SHP77 (cell line): ENCODE results near the gene SLC51A.
"Not testable (repeated sequence)": the region's sequence is repeated elsewhere in the genome, so short reads cannot be mapped to it uniquely, and the experiment has no call there.

Experiments
- DNase-seq, 2 experiments: peaks; one replicate each; lab custom pipeline; 2025; lab: John Stamatoyannopoulos, UW

Gene SLC51A

DNA sequence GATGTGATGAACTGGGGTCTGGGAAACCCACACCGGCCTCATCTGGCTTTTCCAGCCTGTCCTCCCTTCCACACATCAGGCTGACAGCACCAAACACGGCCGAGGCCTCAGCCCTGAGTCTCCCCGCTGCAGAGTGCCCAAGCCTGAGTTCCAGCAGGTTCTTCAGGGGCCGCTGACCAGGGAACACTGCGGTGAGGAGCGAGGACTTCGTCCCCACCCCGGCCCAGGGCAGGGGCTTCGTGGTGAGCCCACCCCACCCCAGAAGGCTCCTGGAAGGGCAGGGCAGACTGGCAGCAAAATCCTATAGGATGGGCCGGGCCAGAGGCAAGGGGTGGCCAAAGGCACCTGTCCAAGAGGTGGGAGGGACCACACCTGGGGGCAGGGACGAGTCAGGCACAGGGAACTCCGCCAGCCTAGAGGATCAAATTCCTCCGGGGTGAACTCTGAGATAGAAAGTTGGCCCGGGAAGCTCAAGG is at the start of gene SLC51A:
TSS of gene SLC51A (plus strand) at position 446 of the 476 bp plus-strand sequence. CDS start 179 bp downstream, outside the sequence.
- no peak for DNase-seq

DNA sequence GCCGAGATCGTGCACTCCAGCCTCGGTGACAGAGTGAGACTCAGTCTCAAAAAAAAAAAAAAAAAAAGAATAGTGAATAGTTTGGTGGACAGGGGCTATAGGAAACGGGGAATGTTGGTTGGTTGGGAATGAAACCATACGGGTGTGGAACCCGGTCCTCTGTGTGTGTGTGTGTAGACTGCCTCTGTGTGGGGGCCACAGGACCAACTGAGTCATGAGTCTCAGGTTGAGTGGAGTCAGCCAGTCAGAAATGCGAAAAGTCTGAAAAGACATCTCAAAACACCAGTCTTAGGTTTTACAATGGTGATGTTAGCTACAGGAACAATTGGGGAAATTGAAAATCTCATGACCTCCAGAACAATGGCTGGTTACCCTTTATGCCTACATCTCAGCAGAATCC is 49.6 kb upstream of the SLC51A start:
- no peak for DNase-seq

DNA sequence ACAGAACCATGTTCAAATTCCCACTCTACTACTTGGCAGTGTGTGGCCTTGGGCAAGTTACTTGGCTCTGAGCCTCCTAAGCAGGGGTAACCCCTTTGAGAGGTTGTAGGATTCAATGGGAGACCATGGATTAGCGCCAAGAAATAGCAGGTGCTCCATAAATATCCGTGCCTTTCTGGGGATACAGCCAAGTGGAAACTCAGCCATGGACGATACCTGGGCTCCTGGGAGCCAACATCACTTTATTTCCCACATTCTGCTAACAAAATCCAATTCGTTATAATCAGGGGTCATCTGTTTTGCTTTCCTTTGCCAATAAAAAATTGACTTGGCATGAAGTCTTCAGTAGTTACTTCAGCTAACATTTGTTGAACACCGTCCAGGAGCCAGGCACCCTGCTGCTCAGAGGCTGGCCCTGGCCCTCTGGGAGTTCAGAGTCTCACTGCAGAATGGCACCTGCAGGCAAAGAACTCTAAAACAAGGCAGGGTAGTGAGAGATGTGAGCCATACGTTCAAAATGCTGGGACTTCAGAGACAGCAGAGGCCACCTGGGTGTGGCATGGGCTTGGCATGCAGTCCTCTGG is 47.4 kb upstream of the SLC51A start:
- DNase-seq, result no peak

DNA sequence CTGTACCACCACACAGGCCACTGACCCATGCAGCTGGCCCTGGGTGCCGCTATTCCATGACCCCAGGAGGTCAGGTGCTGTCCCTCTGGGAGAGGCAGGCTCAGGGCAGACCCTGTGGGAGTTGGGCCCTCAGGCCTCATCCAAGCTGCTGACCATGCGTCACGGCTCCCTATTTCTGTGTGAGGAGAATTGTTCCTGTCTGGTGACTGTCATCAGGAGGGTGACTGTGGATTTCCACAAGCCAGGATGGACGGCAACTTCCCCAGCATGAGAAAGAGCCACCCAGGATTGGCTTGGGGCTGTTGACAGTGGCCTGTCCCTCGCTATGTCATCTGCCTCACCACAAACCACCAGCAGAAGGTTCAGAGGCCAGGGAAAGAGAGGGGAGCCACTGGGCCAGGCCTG is 46.5 kb upstream of the SLC51A start:
- DNase-seq, result no peak

DNA sequence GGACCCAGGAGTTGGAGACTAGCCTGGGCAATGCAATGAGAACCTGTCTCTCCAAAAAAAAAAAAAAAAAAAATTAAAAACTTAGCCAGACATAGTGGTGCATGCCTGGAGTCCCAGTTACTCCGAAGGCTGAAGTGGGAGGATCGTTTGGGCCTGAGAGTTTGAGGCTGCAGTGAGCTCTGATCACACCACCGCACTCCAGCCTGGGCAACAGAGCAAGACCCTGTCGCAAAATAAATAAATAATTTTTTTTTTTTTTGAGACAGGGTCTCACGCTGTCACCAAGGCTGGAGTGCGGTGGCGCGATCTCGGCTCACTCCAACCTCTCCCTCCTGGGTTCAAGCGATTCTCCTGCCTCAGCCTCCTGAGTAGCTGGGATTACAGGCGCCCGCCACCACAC is 46.0 kb upstream of the SLC51A start:
- not testable (repeated sequence) for DNase-seq

DNA sequence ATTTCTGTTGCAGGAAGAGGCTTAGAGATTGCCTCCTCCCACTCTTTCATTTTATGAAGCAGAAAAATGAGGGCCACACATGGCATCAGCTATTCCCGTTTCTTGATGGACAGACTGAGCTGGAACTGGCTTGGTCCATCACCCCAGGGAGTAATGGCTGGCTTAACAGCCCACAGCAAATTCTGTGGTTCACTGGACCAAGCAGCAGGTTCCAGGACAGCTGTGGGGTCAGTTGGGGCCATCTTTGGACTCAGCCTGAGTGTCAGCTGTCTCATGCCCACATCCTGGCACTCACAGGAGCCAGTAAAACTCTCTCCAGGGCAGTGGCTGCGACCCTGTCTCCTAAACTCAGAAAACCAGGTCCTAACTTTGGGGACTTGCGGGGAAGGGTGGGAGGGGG is 41.7 kb upstream of the SLC51A start:
- no peak for DNase-seq

DNA sequence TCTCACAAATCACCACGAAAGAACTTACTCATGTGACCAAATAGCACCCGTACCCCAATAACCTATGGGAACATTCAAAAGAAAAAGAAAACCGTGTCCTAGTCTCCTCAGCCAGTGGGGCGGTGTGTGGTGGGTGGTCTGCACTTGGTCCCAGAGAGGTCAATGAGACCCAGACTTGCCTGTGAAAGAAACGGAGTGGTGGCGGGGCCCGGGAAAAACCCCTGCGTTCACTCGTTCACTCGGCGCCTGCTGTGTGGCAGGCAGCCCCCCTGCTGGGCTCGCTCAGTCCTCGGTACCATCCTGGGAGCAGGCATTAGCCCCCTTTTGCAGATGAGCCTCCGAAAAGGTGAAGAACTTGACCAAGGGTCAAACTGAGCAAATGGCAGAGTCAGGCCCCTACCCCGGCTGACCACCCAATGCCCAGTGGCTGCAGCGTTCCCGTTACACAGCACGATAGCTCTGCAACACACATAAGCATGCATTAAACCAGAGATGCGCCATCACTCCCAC is 41.2 kb upstream of the SLC51A start:
- no peak for DNase-seq

DNA sequence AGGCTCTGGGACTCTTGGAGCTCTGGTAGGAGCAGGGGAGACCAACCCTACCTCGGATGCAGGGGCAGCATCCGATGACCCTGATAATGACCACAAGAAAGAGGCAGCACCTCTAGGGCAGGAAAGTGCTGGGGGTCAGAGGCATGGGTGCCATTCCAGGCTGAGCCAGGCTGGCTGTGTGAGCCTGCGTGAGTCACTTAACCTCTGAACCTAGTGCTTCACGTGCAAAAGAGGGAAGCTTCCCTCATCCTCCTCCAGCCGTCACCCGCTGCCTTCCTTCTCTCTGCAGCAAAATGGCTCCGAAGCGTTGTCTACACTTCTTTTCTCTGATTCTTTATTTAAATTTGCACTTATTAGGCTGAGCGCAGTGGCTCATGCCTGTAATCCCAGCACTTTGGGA is 40.6 kb upstream of the SLC51A start:
- DNase-seq, result no peak

DNA sequence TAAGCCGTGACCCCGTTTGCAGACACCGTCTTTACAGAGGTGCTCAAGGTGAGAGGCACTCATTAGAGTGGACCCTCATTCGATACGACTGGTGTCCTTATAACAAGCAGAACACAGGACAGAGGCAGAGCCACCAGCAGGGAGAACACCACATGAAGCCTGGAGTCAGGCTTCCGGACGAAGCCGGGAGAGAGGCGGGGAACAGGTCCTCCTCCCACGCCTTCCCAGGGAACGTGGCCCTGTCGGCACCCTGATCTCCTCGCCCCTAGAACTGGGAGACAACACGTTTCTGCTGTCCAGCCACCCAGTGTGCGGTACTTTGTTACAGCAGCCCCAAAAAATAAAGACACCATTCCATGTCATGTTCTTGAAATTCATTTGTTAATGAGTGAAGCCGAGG is 38.8 kb upstream of the SLC51A start:
- no peak for DNase-seq

DNA sequence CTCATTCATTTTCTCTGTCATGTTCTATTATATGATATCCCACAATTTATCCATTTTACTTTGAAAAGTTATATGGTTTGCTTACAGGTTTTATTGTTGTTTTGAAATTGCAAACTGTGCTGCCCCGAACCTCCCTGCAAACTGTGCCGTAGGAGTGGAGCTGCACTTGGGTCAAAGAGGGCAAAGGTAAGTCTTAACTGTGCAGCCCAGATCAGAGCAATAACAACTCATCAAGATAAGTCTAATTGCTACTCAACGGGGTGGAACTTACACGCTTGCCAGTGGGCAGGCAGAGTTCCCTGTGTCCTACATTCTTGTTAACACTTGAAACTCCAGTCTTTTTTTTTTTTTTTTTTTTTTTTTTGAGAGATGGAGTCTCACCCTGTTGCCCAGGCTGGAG is 38.4 kb upstream of the SLC51A start:
- no peak for DNase-seq

DNA sequence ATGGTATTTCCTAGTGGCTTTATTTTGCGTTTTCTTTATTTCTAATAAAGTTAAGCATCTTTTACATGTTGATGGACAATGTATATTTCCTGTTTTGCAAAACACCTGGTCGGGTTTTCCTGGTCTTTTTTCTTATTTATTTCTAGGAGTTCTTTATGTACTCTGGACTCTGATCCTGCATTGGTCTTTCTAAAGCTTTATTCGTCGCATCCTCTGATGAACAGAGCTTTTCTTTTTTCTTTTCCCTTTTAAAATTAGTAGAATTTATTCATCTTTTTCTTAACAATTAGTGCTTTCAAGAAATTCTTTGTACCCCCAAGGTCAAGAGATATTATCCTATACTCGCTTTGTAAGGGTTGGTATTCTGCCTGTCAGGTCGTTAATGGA is 37.3 kb upstream of the SLC51A start:
- DNase-seq, result no peak

DNA sequence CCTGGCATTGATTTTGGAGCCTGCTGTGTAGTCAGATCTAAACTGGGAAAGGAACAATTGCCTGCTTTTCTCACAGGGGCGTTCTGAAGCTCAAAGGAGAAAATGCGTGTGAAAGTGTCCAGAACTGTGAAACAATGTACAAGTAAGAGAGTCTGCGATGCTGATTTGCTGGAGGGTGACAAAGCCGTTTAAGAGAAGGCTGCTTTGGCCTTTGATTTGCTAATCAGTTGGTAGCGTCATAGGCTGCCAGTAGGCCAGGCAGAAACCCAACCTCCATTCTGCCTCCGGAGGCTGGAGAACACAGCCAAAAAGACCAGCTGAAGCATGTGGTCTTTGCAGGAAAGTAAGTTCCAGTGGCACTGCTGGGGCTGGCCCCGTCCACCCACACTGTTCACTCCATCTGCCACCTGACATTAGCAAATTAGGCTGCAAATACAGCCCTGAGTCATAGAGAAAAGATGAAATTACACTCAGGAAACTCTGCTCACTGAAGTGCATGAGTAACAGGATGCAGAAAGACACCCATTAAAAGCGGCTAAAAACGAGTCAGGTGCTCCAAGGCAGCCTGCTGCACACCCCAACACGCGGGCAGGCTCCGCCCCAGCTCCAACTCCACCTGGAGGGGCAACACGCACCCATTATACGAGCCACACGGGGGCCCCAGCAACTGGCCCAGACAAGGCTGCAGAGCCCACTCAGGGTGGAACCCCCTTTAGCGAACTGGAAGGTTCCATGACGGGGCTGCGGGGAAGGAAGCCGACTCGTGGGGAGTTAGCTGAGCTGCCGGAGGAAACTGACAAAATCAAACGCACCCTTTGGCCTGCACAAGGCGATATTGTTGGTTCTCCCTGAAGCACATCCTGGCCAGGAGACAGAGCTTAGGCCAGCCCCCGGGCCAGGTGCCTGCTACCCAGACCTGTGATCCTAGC is 36.7 kb upstream of the SLC51A start:
- peak; percentile 21 to 47 for DNase-seq

DNA sequence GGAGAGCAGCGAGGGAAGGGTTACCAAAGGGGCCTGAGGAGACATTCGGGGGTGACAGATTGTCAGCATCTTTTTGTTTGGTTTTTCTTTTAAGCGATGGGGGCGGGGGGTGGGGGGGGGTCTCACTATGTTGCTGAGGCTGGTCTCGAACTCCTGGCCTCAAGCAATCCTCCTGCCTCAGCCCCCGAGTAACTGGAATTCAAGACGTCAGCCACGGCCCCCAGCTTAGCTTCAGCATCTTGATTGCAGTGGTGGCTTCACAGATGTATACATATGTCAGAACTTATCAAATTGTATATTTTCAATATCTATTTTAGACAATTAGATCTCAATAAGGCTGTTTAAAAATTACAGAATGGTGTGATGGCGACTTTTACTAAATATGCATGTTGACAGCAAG is 36.0 kb upstream of the SLC51A start:
- no peak for DNase-seq

DNA sequence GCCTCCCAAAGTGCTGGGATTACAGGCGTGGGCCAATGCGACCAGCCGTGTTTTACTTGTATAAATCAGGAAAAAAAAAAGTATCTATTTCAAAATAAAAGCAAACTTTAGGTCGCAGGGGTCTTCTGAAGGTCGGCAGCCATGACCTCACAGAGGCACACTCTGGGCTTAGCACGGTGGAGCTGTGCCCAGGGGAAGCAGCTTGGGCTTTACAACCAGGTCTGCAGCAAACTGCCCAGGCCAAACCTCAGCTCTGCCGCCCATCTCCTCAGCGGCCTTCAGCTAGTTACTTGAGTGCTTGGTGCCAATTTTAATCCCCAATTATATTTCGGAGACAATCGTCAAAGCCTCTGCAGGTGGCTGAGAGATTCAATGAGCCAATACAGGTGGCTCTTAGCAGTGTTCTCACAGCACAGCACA is 35.2 kb upstream of the SLC51A start:
- no peak for DNase-seq

DNA sequence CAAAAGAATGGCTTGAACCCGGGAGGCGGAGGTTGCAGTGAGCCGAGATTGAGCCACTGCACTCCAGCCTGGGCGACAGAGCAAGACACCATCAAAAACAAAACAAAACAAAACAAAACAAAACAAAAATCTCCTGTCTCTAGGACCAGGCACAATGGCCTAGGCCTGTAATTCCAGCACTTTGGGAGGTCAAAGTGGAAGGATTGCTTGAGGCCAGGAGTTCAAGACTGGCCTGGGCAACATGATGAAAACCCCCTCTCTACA is 32.2 kb upstream of the SLC51A start:
- DNase-seq, result not testable (repeated sequence)

DNA sequence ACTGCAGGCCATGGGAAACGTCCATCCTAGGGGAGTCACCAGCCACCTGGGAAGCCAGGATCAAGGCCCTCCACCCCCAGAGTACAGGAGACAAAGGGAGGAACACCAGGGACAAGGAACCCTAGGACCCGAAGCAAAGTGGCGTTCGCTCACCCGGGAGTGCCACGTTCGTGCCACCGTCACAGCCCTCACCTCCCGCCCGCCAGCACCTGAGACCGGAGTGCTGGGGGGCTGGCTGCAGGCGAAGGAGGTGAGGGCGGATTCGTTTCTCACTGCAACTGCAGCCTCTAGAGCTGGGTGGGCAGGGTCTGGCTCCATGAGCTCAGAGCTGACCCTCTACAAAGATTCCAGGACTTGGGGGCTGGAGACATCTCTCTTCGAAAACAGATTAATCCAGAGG is 31.5 kb upstream of the SLC51A start:
- no peak for DNase-seq

DNA sequence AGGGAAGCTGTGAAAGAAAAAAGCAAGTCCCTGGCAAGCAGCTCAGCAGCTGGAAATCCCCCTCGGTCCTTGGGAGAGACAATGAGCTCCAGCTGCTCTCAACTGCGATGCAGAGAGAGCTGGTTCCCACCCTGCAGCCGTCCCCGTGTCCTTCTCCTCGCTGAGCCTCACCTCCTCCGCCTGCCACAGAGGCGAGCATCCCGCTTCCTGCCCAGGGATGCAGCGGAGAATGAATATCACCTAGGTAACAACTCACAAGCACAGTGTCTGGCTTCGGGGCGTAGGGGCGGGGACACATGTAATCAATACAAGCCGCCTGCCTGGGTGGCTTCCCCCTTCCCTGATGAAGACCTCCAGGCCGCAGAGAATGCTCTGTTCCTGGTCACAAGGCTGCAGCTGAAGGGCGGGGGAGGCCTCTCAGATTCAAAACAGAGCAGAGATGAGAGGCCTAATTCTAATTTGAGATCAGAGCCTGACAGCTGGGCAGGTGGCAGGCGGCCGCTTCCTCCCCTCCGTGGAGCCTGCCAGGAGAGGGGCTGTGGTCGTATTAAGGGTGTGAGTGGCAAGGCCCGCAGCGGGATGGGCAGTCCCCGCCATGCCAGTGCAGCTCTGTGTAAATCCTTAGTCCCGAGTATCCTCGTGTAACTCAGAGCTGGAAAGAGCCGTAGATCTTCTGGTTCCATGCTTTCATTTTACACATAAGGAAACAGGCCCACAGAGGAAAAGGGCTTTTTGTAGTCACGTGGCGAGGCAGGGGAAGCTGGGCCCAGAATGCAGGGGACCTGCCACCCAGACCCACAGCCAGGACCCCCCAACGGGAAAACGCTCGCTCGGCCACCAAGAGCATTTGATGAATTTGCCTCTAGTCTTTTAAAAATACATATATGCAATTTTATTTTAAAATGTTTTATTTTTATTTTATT is 29.4 kb upstream of the SLC51A start:
- peak; percentile 33 to 39 for DNase-seq

DNA sequence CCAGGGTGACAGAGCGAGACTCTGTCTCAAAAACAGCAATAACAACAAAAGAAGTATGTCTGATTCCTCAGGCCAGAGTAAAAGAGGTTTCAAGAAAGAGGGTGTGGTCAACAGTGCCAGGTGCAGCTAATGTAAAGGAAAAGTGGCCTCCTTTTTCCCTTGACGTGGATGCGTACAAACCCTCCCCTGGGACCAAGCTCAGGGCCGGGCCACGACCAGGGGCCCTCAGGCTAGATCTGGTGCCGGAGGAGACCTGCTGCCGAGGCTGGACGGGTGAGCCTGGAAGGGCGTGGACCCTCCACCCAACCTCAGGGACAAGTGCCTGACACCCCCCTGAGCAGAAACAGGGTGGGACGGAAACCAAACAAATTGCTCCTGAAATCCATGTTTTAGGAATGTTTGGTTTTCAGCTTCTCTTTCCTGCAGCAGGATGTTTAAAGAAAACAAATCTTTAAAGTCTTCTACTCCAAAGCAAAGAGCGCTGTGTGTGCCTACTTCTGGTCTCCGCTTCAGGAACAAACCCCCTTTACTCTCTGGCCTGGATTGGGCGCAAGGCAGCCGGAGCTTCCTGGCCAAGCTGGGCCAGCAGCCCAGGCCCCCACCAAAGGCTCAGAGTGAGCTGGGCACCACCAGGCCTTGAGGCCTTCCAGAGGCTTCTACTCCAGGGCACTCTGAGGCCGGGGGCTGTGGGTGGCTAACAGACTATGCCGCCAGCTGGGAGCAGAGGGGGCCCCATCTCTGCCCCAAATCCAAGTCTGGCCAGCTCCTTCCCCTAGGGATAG is 26.6 kb upstream of the SLC51A start:
- no peak for DNase-seq

DNA sequence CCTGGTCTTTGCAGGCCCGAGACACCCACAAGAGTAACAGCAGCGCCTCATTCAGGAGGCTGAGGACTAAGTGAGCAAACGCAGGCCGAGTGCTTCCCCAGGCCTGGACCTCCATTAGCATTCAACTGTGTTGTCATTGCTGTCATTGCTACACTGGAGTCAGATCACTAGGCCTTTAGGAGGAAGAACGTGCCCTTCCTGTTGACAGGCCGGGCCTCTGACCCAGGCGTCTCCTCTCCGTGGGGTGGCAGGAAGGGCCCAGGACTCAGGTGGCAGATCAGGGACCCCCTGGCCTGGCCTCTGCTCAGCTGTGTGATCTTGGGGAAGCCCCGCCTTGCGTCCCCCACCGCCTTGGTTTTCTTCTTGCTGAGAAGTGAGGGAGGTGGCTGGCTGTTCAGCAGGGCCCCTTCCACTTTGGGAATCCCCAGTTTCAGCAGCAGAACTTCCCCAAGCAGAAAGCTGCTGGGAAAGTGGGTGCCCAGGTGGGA is 24.3 kb upstream of the SLC51A start:
- no peak for DNase-seq

DNA sequence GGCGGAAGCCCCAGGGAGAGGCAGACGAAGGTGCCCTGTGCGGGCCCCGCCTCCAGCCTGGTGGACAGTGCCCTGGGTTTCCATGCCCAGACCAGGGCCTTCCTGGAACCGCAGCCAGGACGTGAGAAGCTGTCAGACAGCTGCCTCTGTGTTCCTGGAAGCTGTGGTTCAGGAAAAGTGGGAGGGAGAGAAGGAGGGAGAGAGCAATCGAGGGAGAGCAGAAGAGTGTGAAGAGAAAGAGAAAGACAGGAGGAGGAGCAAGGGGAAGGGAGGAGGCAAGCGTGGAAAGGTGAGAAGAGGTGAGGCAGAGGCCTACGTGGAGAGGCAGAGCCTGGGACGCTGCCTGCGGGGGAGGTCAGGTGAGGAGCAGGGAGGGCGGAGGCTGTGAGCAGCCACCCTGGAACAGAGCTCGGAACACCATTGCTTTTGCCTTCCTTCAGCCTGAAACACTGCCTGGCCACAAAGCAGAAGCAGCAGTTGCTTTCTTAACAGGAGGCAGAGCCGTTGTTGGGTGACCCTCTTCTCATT is 23.7 kb upstream of the SLC51A start:
- no peak for DNase-seq

DNA sequence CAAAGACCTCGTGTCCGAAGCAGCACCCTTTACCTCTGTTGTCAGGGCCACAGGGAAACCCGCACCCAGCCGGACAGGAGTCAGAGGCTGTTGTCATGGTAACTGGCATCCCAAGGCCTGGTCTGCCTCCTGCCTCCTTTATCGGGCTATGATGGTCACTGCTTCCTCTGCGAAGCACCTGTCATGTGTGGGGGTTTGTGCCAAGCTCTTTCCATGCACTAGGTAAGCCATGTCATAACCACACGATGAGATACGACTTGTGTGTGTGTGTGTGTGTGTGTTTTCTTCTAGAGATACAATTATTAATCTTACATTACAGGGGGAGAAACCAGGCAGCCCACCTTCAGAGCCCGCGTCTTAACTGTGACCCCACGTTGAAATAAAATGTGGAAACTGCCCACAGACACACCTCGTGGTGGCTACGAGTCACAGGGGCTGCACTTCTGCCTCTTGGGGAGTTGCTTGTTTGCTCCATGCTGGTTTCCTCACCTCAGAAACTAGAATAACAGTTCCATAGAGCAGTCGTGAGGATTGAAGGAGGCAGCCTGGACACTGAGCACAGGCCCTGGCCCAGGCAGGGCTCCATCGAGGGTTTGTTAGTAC is 23.1 kb upstream of the SLC51A start:
- DNase-seq, result no peak
